SH-SY5Y (cell line): ENCODE measurements around the gene HOXB2.

Experiments
- GATA2 ChIP-seq: IDR thresholded peaks from 2 replicates; pipeline ENCODE4 v1.6.1; 2011; ENCODE audit warnings: mild to moderate bottlenecking, low read depth, low read length
- GATA3 ChIP-seq: IDR thresholded peaks from 2 replicates; pipeline ENCODE4 v1.6.1; 2011; ENCODE audit warnings: low read depth, mild to moderate bottlenecking, low read length, moderate library complexity

GRCh38 chr17:48561884-48562810 is 17.2 kb upstream of the HOXB2 start:
- TF ChIP-seq GATA2 (no peak), GATA3 (no peak)
